Right cardiac atrium (tissue), 5 donors: ENCODE data around the gene PXDN. TPM values are rescaled to one million over a fixed set of nuclear protein-coding genes. Genes with fewer than 3 reads are reported as not detected.
A peak's percentile ranks its signal among the peaks of the same experiment; 100 is the strongest.

Source experiments
- ATAC-seq, 2 donors: fragments of 200-7000 bp; cut with Tn5 transposase; one replicate each; pipeline versions ENCODE4 v1.8.0 to v1.9.1; 2020; ENCODE audit warnings: moderate library complexity in 2 of 2, mild to moderate bottlenecking in 1 of 2
- DNase-seq, 3 donors: peaks; one replicate each; pipeline ENCODE4 v3.0.0-alpha.2; 2020
- H3K27ac ChIP-seq: one replicate; pipeline ENCODE4 v1.5.1; 2013; ENCODE audit warnings: mild to moderate bottlenecking, low read length, control low read depth, moderate library complexity
- H3K27me3 ChIP-seq: one replicate; pipeline ENCODE4 v1.6.1; 2013; ENCODE audit not compliant: control insufficient read depth, insufficient read depth
- H3K4me1 ChIP-seq: one replicate; pipeline ENCODE4 v1.6.1; 2013; ENCODE audit warnings: low read length; ENCODE audit not compliant: control insufficient read depth, insufficient read depth
- H3K4me3 ChIP-seq: one replicate; pipeline ENCODE4 v1.5.1; 2013; ENCODE audit warnings: low read length, control low read depth
- H3K9me3 ChIP-seq: one replicate; pipeline ENCODE4 v1.6.1; 2013; ENCODE audit warnings: low read length; ENCODE audit not compliant: control insufficient read depth
- WGBS: extraction: QIAGEN DNeasy Blood & Tissue Kit; methylation state at CpG from one replicate; pipeline ENCODE4 v1.1.7; 2013; 5-methylcytosine and 5-hydroxymethylcytosine counted together
- intact Hi-C, 4 donors: fragments of 100-400 bp; cut with DNase I; formaldehyde crosslinking; loops; one replicate each; pipeline versions ENCODE4 v1.11.0 to v1.14.0; 2022 to 2023
- polyA plus RNA-seq: library from polyadenylated mRNA; stranded (reverse); fragments of 200-250 nt; gene quantifications from one replicate; pipeline ENCODE4 v1.2.3, GENCODE V29; 2013
- total RNA-seq, 4 donors: library from RNA; stranded (reverse); fragmentation: NEBNext Ultra II Directional; extraction: Animal tissue kit (Norgen Biotek cat#: 25700); gene quantifications; one replicate each; pipeline ENCODE4 v1.2.1, GENCODE V29; 2021
- donor health status: healthy with polysubstance abuse.
- donor health status: DM: no; HTN: yes; CAD: no.
- donor health status: DM: no; HTN: no; CAD: no.
- donor health status: DM: no; HTN: yes; CAD: no; lungs with severe emphysema.
- donor health status: DM: yes; HTN: yes; CAD: no.

PXDN gene
- total and polyA plus RNA-seq, 5 donors, result 7.6 to 40.7 (median 18.7) TPM

GRCh38 chr2:1648241-1649102 lies 95.8 kb downstream of the PXDN start:
- no peaks in the 10 kb centered on the region for H3K9me3 ChIP-seq
- no peak for DNase-seq
- WGBS, result 96% methylated on average over 67 of the region's 67 CpGs
- H3K27ac ChIP-seq, result no peak overlapping the region
- no peak for ATAC-seq
- no peak overlapping the region for H3K4me3 ChIP-seq
- intact Hi-C loops, result no loop called here
- no peaks in the 10 kb centered on the region for H3K27me3 ChIP-seq
- peaks cover 13% of the 10 kb centered on the region for H3K4me1 ChIP-seq

- Histone ChIP-seq H3K4me3 (no peak overlapping the region), H3K4me1 (peaks cover 8% of the 10 kb centered on the region), H3K9me3 (no peaks in the 10 kb centered on the region), H3K27me3 (no peaks in the 10 kb centered on the region), H3K27ac (no peak overlapping the region)
- ATAC-seq (no peak), DNase-seq (no peak)
- 90% methylated on average over 20 of the region's 20 CpGs for WGBS
- intact Hi-C loops, result no loop called here
These were observed 96.7 kb downstream of the PXDN start for GRCh38 chr2:1647417-1648240.

GRCh38 chr2:1645761-1646476 lies 98.4 kb downstream of the PXDN start:
- Histone ChIP-seq H3K4me3 (no peak overlapping the region), H3K9me3 (no peaks in the 10 kb centered on the region), H3K4me1 (peaks cover 6% of the 10 kb centered on the region), H3K27ac (no peak overlapping the region), H3K27me3 (no peaks in the 10 kb centered on the region)
- ATAC-seq (no peak), DNase-seq (no peak)
- intact Hi-C loops, result no loop called here
- 77% methylated on average over 19 of the region's 19 CpGs for WGBS

GRCh38 chr2:1644427-1644826 lies 99.9 kb downstream of the PXDN start:
- ATAC-seq, result no peak
- Histone ChIP-seq H3K27ac (no peak overlapping the region), H3K27me3 (no peaks in the 10 kb centered on the region), H3K9me3 (no peaks in the 10 kb centered on the region), H3K4me1 (peaks cover 4% of the 10 kb centered on the region), H3K4me3 (no peak overlapping the region)
- intact Hi-C loops, result no loop called here
- 95% methylated on average over 14 of the region's 14 CpGs for WGBS
- DNase-seq, result no peak

- DNase-seq, result no peak
- WGBS, result 77% methylated on average over 19 of the region's 19 CpGs
- Histone ChIP-seq H3K27me3 (no peaks in the 10 kb centered on the region), H3K27ac (no peak overlapping the region), H3K9me3 (no peaks in the 10 kb centered on the region), H3K4me3 (no peak overlapping the region), H3K4me1 (peaks cover 4% of the 10 kb centered on the region)
- intact Hi-C loops, result no loop called here
- no peak for ATAC-seq
These were observed 101.2 kb downstream of the PXDN start for GRCh38 chr2:1642993-1643619.

GRCh38 chr2:1642066-1642861 lies 102.1 kb downstream of the PXDN start:
- WGBS, result 49% methylated on average over 15 of the region's 15 CpGs
- ATAC-seq (peak; percentile 61 to 69), DNase-seq (peak in 2 of 3 donors; percentile 41 to 79)
- H3K4me3 ChIP-seq, result no peak overlapping the region
- intact Hi-C loops, result no loop called here
- peaks cover 4% of the 10 kb centered on the region for H3K4me1 ChIP-seq
- H3K9me3 ChIP-seq, result no peaks in the 10 kb centered on the region
- H3K27me3 ChIP-seq, result no peaks in the 10 kb centered on the region
- H3K27ac ChIP-seq, result peak overlapping the region; percentile 61

GRCh38 chr2:1641523-1641922 lies 102.8 kb downstream of the PXDN start:
- Histone ChIP-seq H3K27me3 (no peaks in the 10 kb centered on the region), H3K9me3 (no peaks in the 10 kb centered on the region), H3K4me3 (no peak overlapping the region), H3K4me1 (peaks cover 4% of the 10 kb centered on the region), H3K27ac (no peak overlapping the region)
- intact Hi-C loops, result no loop called here
- WGBS, result 39% methylated on average over 3 of the region's 3 CpGs
- DNase-seq (no peak), ATAC-seq (peak; percentile 27 to 54)

GRCh38 chr2:1640301-1641135 lies 103.8 kb downstream of the PXDN start:
- no peak overlapping the region for H3K27ac ChIP-seq
- no peaks in the 10 kb centered on the region for H3K9me3 ChIP-seq
- DNase-seq (no peak), ATAC-seq (no peak)
- intact Hi-C loops, result no loop called here
- H3K4me1 ChIP-seq, result peaks cover 4% of the 10 kb centered on the region
- no peak overlapping the region for H3K4me3 ChIP-seq
- WGBS, result 91% methylated on average over 17 of the region's 17 CpGs
- H3K27me3 ChIP-seq, result no peaks in the 10 kb centered on the region

GRCh38 chr2:1639086-1639858 lies 105.0 kb downstream of the PXDN start:
- DNase-seq (no peak), ATAC-seq (peak in 1 of 2 donors; percentile 8)
- H3K9me3 ChIP-seq, result no peaks in the 10 kb centered on the region
- intact Hi-C loops, result no loop called here
- no peak overlapping the region for H3K4me3 ChIP-seq
- 93% methylated on average over 25 of the region's 25 CpGs for WGBS
- no peaks in the 10 kb centered on the region for H3K27me3 ChIP-seq
- peaks cover 4% of the 10 kb centered on the region for H3K4me1 ChIP-seq
- H3K27ac ChIP-seq, result no peak overlapping the region
